ENCODE measurements around the gene SPANXD.

GRCh38 chrX:141733371-141733770 is 34.8 kb upstream of the SPANXD start:
- TF ChIP-seq YY1 (IDR thresholded peaks at IDR 0.05; ENCODE audit: insufficient read depth, insufficient read length) (no peak), SUZ12 (IDR thresholded peaks at IDR 0.05; ENCODE audit: extremely low read depth, insufficient read depth, insufficient read length) (no peak), ZNF274 (IDR thresholded peaks at IDR 0.05; ENCODE audit: low read depth, low read length) (no peak)
